Smooth muscle cell (in vitro differentiated cells): Measurements from ENCODE around the gene PPARA. TPM values are rescaled to one million over a fixed set of nuclear protein-coding genes. Genes with fewer than 3 reads are reported as not detected.

Experiments
- DNase-seq: peaks from one replicate; lab custom pipeline; 2025; ENCODE audit not compliant: unreplicated experiment; lab: John Stamatoyannopoulos, UW
- H2AFZ ChIP-seq: fragments of 200-600 bp; sonication (generic); 2 replicates; pipeline ENCODE4 v1.6.0; 2016; ENCODE audit warnings: antibody characterized with exemption, low read depth, mild to moderate bottlenecking
- H3F3A ChIP-seq: fragments of 200-600 bp; sonication (generic); 2 replicates; pipeline ENCODE4 v1.6.0; 2017; ENCODE audit warnings: antibody characterized with exemption, low read depth
- H3K27ac ChIP-seq: fragments of 200-600 bp; sonication (generic); 2 replicates; pipeline ENCODE4 v1.5.1; 2016; ENCODE audit warnings: low read depth, mild to moderate bottlenecking
- H3K27me3 ChIP-seq: fragments of 200-600 bp; sonication (generic); 2 replicates; pipeline ENCODE4 v1.6.1; 2016; ENCODE audit warnings: low read depth, mild to moderate bottlenecking
- H3K36me3 ChIP-seq: fragments of 200-600 bp; sonication (generic); 2 replicates; pipeline ENCODE4 v1.5.1; 2016; ENCODE audit warnings: low read depth
- H3K4me1 ChIP-seq: fragments of 200-600 bp; sonication (generic); 2 replicates; pipeline ENCODE4 v1.5.1; 2016; ENCODE audit warnings: low read depth
- H3K4me2 ChIP-seq: fragments of 200-600 bp; sonication (generic); 2 replicates; pipeline ENCODE4 v1.6.0; 2016; ENCODE audit warnings: mild to moderate bottlenecking
- H3K4me3 ChIP-seq: fragments of 200-600 bp; sonication (generic); 2 replicates; pipeline ENCODE4 v1.5.1; 2016; ENCODE audit warnings: mild to moderate bottlenecking
- H3K79me2 ChIP-seq: fragments of 200-600 bp; sonication (generic); 2 replicates; pipeline ENCODE4 v1.6.0; 2016; ENCODE audit warnings: low read depth, mild to moderate bottlenecking
- H3K9ac ChIP-seq: fragments of 200-600 bp; sonication (generic); 2 replicates; pipeline ENCODE4 v1.6.0; 2016; ENCODE audit warnings: low read depth
- H3K9me3 ChIP-seq: fragments of 200-600 bp; sonication (generic); replicated peaks from 2 replicates; pipeline ENCODE4 v1.5.1; 2016; ENCODE audit warnings: low read depth
- H4K20me1 ChIP-seq: fragments of 200-600 bp; sonication (generic); 2 replicates; pipeline ENCODE4 v1.6.0; 2016; ENCODE audit warnings: low read depth
- CTCF ChIP-seq: fragments of 200-600 bp; sonication (generic); IDR thresholded peaks from 2 replicates; pipeline ENCODE4 v1.5.1; 2017; ENCODE audit warnings: borderline replicate concordance, mild to moderate bottlenecking, antibody characterized with exemption; ENCODE audit not compliant: insufficient read depth, poor library complexity, severe bottlenecking
- WGBS: methylation state at CpG from one replicate; pipeline ENCODE4 v1.1.7; 2016; ENCODE audit warnings: low lambda C conversion rate; 5-methylcytosine and 5-hydroxymethylcytosine counted together
- polyA plus RNA-seq: library from polyadenylated mRNA; unstranded; fragments of >200 nt; fragmentation: Nextera tagmentation; extraction: Ambion mirVana; gene quantifications from 2 replicates; pipeline ENCODE4 v1.2.1, GENCODE V29; 2016
- total RNA-seq: library from RNA; depleted of rRNA; stranded (reverse); fragments of >200 nt; gene quantifications from 2 replicates; pipeline ENCODE4 v1.2.3, GENCODE V29; 2014

Gene PPARA
- total and polyA plus RNA-seq, 2 experiments from 2014 or later, result 9.2 to 18.0 TPM

GRCh38 chr22:46240073-46240472 is 89.7 kb downstream of the PPARA start:
- Histone ChIP-seq H3K27ac (no peak overlapping the region), H3K4me1 (no peaks in the 10 kb centered on the region), H3K27me3 (no peaks in the 10 kb centered on the region), H3K79me2 (no peaks in the 10 kb centered on the region), H3F3A (no peaks in the 10 kb centered on the region), H3K4me2 (no peak overlapping the region), H2AFZ (no peak overlapping the region), H3K4me3 (no peak overlapping the region), H3K9me3 (no peaks in the 10 kb centered on the region), H3K36me3 (no peaks in the 10 kb centered on the region), H3K9ac (no peak overlapping the region), H4K20me1 (no peaks in the 10 kb centered on the region)
- WGBS, result 98% methylated on average over 2 of the region's 2 CpGs
- DNase-seq, result no peak
- no peak for TF ChIP-seq CTCF

- no peak overlapping the region for H3K4me2 ChIP-seq
- no peak for TF ChIP-seq CTCF
These were observed 90.2 kb downstream of the PPARA start for GRCh38 chr22:46240506-46240905.

GRCh38 chr22:46240907-46241306 is 90.6 kb downstream of the PPARA start:
- DNase-seq, result no peak
- H3K4me3 ChIP-seq, result no peak overlapping the region
- 94% methylated on average over 7 of the region's 7 CpGs for WGBS
- H3K4me1 ChIP-seq, result no peaks in the 10 kb centered on the region
- H3K27me3 ChIP-seq, result no peaks in the 10 kb centered on the region
- no peaks in the 10 kb centered on the region for H3K36me3 ChIP-seq
- no peaks in the 10 kb centered on the region for H4K20me1 ChIP-seq
- H3K9me3 ChIP-seq, result no peaks in the 10 kb centered on the region
- no peak overlapping the region for H3K27ac ChIP-seq
- no peak overlapping the region for H3K4me2 ChIP-seq
- no peak for TF ChIP-seq CTCF
- no peak overlapping the region for H3K9ac ChIP-seq
- H3K79me2 ChIP-seq, result no peaks in the 10 kb centered on the region
- no peak overlapping the region for H2AFZ ChIP-seq
- H3F3A ChIP-seq, result no peaks in the 10 kb centered on the region

More at GRCh38 chr22:46240506-46240905, 90.2 kb downstream of the PPARA start:
- DNase-seq, result no peak
- H4K20me1 ChIP-seq, result no peaks in the 10 kb centered on the region
- H3K9me3 ChIP-seq, result no peaks in the 10 kb centered on the region
- H3K27me3 ChIP-seq, result no peaks in the 10 kb centered on the region
- no peak overlapping the region for H3K9ac ChIP-seq
- H3K4me1 ChIP-seq, result no peaks in the 10 kb centered on the region
- H3K27ac ChIP-seq, result no peak overlapping the region
- WGBS, result 94% methylated on average over 6 of the region's 6 CpGs
- H3K4me3 ChIP-seq, result no peak overlapping the region
- no peaks in the 10 kb centered on the region for H3F3A ChIP-seq
- no peaks in the 10 kb centered on the region for H3K36me3 ChIP-seq
- H2AFZ ChIP-seq, result no peak overlapping the region
- H3K79me2 ChIP-seq, result no peaks in the 10 kb centered on the region

GRCh38 chr22:46241396-46242007 is 91.2 kb downstream of the PPARA start:
- Histone ChIP-seq H3K9ac (no peak overlapping the region), H2AFZ (no peak overlapping the region), H4K20me1 (no peaks in the 10 kb centered on the region), H3K4me2 (no peak overlapping the region), H3K4me3 (no peak overlapping the region), H3K36me3 (no peaks in the 10 kb centered on the region), H3K4me1 (no peaks in the 10 kb centered on the region), H3K27me3 (no peaks in the 10 kb centered on the region), H3K27ac (no peak overlapping the region), H3F3A (no peaks in the 10 kb centered on the region), H3K9me3 (no peaks in the 10 kb centered on the region), H3K79me2 (no peaks in the 10 kb centered on the region)
- no peak for DNase-seq
- no peak for TF ChIP-seq CTCF
- 88% methylated on average over 5 of the region's 5 CpGs for WGBS
